GM21717 (cell line): ENCODE data around the gene TRAF7.

ENCODE experiments used
- ATAC-seq: cut with Tn5 transposase; IDR thresholded peaks from one replicate; pipeline ENCODE4 v1.9.1; 2021; ENCODE audit warnings: mild to moderate bottlenecking, moderate library complexity; ENCODE audit not compliant: unreplicated experiment

The TRAF7 gene

DNA sequence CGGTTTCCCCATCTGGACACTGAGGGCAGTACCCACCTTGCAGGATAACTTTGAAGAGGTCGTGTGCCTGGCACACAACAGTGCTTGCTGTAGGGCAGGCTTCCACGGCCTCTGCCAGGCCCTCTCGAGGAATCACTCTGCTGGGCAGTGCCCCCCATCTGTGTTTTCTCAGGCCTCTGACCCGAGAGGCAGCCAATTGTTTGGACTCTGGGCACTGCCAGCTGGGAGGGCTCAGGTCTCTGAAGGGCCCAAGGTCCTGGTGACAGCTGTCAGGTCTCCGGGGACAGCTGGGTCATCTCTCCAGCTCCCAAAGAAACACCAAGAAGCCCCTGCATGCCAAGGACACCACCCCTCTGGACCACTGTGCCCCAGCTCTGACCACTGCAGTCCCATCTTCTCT, 8.2 kb upstream of the TRAF7 start:
- no peak for ATAC-seq

GRCh38 chr16:2147981-2148671, 7.5 kb upstream of the TRAF7 start, which contains the start of gene RAB26:
Gene RAB26, plus strand, starts transcription at chr16:2148625. Its CDS starts 159 bp downstream, at chr16:2148784.
- no peak for ATAC-seq

GRCh38 chr16:2148714-2149629, 6.6 kb upstream of the TRAF7 start:
- ATAC-seq = no peak

DNA sequence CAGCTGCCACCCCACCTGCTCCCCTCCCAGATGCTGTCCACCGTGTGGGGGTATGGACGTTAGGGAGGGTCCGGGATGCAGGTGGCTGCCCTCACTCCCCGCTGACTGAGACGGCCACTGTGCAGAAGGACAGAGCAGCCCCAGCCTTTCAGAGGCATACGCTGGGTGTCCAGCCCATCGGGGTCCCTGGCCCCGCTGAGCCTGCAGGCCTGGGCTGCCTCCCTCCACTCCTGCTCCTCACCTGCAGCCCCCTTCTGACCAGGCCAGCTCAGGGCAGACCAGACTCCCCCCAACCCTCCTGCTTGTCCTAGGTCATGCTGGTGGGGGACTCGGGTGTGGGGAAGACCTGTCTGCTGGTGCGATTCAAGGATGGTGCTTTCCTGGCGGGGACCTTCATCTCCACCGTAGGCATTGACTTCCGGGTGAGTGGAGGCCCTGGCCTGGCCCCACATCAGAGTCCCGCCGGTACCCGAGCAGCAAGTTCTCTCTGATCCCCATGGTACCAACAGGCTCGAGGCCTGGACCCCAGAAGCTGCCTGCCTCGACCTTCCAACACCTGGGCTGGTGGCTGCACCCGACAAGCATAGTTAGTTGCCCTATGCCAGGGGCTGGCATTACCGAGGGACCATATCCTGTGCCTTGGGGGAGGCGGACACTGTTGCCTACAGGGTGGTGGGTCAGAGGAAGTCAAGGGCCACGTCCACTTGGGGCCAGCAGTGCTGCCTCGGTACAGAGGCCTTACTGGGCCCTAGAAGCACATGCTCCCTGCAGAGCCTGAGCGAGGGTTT, 5.8 kb upstream of the TRAF7 start:
- ATAC-seq = no peak

DNA sequence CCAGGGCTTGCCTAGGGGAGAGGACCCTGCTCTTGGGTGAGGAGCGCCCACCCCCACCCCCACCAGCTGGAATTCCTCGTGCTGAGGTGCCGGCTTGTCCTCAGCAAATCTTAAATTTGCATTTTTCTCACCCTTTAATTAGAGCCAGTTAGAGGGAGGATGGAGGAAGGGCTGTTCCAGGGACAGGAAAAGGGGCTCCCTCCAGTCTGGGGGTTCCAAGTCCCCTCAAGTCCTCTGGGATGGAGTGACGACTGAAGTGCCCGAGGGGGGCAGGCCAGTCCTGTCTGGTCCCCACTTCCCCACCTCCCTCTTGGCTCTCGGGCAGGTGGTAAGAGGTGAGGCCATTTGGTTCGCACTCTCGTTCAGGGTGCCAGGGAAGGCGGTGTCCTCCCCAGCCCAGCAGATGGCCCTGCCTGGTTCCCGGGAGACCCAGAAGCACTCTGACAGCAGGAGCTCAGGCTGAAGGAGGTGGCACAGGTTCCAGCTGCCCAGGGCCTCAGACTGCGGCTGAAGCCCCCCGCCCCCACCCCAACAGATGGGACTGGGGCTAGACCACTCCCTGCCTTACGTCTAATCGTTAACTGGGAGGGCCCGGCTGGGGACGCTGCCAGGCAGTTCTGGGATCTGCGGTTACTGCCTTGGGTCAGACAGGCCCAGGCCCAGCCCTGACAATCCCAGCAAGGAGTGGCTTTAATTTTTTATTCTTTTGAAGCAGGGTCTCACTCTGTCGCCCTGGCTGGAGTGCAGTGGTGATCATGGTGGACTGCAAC, 5.0 kb upstream of the TRAF7 start:
- ATAC-seq = no peak

DNA sequence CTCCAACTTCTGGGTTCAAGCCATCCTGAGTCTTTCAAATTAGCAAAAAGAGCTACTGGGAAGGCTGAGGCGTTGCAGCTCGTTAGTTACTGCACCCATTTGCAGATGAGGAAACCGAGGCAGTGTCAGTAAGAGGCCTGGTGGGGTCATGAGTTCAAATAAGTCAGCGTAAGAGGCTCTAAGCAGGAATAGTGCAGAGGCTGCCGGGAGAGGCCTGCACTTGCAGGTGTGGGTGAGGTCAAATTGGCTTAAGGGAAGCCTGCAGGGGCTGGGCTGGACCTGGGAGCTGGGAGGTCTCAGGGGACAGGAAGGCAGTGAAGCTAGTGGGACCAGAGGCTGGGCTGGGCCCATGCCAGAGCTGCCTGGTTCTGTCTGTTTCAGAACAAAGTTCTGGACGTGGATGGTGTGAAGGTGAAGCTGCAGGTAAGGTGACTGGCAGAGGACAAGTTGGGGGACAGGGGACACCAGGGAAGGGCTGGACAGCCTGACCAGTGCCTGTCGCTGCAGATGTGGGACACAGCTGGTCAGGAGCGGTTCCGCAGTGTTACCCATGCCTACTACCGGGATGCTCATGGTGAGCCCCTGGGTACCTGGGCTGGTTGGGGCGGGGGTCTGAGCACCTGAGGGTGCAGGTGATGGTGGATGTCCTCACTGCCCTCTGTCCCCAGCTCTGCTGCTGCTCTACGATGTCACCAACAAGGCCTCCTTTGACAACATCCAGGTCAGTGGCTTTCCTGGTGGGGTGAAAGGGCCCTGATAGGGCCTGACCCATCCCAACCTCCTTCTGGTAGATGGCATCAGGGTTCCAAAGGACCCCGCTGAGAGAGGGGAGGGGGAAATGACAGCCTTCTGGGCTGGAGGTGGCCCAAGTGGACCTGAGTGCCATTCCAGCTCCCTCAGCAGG, 4.1 kb upstream of the TRAF7 start:
- ATAC-seq = no peak

DNA sequence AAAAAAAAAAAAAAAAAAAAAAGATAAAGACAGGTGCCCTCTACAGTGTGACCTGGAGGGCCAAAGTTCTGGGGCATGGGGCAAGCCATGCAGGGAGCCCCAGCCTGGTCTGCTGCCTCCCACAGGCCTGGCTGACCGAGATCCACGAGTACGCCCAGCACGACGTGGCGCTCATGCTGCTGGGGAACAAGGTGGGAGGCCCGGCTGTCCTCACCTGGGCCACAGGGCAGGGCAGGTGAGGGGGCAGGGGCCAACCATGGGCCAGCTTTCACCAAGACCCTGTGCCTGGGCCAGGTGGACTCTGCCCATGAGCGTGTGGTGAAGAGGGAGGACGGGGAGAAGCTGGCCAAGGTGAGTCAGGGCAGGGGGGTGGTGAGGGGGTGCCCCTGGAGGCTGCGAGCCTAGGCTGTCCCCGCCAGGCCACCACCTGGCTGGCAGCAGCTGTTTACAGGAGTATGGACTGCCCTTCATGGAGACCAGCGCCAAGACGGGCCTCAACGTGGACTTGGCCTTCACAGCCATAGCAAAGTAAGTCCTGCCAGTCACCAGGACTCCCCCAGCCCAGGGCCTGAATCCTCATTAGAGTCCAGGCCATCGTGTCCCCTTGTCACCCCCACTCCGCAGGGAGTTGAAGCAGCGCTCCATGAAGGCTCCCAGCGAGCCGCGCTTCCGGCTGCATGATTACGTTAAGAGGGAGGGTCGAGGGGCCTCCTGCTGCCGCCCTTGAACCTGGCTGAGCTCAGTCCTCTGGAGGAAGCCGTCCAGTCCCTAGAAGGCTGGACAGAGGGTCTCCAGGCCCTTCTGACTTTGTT, 2.7 kb upstream of the TRAF7 start:
- no peak for ATAC-seq

DNA sequence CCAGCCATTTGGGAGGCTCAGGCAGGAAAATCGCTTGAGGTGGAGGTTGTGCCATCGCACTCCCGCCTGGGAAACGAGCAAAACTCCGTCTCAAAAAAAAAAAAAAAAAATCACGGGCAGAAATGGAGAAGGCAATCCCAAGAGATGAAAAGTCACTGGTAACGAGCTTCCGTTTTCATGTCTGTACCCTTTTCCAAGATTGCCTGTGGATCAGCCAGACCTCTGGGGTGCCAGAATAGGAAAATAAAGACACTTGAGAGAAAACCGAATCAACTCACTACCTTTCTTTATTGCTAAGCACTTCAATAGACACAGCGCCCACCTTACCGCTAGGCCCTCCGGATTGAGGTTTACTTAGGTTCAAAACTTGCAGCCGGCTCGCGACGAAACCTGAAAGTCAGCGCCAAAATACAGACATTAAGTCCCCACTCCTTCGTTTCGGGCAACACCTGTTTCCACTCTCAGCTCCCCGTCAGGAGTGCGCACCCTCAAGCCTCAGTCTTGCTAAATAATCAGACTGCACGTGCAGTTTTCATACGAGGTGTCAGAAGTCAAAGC, 970 bp upstream of the TRAF7 start:
- no peak for ATAC-seq

GRCh38 chr16:2155977-2156848, 631 bp downstream of the TRAF7 start:
- no peak for ATAC-seq

- no peak for ATAC-seq
Measured at GRCh38 chr16:2156849-2157224, 1.3 kb downstream of the TRAF7 start.

GRCh38 chr16:2157480-2158261, 2.1 kb downstream of the TRAF7 start:
- no peak for ATAC-seq

DNA sequence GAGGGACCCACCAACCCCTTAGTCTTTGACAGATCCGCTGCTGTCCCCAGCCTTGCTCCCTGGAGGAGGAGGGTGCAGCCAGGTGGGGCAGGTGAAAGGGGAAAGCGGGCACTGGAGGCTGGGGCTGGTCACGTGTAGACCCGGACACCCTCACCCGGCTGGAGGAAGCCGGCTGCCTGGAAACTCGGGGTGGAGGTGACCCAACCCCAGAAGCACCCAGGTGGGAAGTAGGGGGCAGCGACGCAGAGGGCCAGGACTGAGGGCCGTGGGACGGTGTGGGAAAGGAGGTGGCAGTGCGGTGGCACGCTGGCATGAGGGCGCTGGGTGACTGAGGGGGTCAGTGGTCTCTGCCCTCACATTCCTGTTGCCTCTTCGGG, 2.7 kb downstream of the TRAF7 start:
- no peak for ATAC-seq

DNA sequence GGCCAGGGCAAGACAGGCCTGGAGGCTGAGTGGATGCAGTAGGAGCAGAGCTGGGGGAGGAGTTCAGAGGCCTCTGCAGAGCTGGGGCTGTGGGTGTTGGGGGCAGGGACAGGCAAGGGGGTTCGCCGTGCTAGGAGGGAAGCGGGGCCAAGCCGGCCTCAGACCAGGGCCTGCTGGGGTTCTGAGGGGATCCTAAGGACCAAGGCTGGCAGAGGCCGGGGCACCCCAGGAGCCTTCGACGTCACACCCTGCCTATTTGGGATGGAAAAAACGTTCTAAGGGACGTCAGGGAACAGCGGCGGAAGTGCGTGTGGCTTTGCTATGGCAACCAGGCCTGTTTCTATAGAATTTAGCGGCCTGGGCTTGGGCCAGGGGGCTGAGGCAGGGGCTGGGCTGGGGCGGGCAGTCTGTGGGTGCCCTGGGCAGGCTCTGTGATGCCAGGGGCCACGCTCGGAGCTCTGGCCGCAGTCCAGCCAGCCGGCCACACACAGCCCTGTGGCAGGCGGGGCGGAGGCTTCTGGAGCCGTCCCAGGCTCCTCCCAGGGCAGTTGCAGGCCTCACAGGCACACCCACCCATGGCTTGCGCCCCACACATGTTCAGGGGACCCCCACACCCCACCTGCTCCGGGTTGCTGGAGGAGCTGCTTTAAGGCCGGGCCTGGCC, 3.7 kb downstream of the TRAF7 start:
- no peak for ATAC-seq

DNA sequence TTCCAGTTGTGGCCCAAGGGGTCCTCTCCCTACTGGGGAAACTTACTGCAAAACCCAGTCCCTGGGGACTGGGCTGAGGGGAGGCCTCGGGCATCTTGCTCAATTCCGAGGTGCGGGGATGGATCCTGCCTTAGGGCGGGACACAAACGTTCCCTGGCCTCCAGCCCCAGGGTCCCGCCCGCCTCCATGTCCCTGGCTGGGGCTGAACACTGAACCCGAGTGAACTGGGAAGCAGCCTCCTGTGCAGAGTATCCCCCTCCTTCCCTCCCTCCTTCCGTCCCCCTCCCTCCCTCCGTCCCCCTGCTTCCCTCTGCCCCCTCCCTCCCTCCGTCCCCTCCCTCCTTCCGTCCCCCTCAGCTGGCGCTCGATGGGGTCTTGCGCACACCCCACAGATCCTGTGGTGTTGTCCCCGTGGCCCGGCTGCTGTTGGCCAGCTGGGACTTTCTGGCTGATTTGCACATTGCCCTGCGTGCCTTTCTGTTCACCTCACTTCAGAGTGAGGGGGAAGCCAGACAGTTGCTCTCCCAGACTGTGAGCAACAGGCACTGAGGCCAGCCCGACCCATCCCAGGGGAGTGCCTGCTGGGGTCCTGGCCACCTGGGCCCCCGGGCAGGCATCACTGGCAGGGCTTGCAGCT, 5.5 kb downstream of the TRAF7 start:
- ATAC-seq = no peak

DNA sequence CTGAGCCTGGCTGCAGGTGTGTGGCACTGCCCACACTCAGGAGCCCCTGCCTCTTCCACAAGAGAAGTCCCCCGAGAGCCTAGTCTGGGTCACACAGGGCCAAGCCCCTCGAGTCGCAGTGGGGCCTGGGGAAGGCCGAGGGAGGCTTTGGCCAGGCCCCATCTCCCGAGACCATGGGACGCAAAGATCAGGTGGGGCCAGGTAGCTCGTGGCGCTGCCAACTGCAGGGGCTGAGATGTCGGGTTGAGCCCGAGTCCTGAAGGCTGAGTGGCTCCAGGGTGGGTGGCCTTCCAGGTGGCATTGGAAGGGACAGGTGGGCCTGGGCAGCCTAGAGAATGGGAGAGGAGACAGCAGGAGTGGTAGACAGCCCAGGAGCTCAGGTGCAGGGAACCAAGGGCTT, 6.3 kb downstream of the TRAF7 start:
- ATAC-seq = no peak

DNA sequence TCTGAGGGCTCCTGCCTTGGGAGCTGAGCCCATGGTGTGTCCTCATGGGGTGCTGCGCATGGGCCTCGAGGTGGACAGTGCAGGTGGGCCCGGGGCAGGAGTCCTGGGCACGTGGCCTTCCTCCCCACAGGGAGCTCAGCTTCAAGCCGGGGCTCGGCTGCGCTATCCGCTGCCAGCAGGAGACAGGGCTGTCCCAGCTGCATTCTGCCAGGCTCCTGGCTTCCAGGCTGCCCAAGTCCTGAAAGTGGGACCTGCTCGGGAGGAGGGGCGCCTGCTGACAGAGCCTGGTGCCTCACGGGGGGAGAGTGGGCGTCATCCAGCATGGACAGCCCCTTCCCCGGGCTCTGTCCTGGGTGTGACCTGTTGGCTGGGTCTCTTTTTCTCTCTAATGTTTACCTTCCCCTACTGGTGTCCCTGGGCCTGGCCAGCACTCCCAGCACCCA, 7.1 kb downstream of the TRAF7 start:
- ATAC-seq = no peak
